HG03342 (cell line): ENCODE measurements around the gene ZNHIT2.

Experiments
- ATAC-seq: cut with Tn5 transposase; IDR thresholded peaks from one replicate; pipeline ENCODE4 v1.9.1; 2021; ENCODE audit warnings: mild to moderate bottlenecking, moderate library complexity; ENCODE audit not compliant: unreplicated experiment

Gene ZNHIT2

DNA sequence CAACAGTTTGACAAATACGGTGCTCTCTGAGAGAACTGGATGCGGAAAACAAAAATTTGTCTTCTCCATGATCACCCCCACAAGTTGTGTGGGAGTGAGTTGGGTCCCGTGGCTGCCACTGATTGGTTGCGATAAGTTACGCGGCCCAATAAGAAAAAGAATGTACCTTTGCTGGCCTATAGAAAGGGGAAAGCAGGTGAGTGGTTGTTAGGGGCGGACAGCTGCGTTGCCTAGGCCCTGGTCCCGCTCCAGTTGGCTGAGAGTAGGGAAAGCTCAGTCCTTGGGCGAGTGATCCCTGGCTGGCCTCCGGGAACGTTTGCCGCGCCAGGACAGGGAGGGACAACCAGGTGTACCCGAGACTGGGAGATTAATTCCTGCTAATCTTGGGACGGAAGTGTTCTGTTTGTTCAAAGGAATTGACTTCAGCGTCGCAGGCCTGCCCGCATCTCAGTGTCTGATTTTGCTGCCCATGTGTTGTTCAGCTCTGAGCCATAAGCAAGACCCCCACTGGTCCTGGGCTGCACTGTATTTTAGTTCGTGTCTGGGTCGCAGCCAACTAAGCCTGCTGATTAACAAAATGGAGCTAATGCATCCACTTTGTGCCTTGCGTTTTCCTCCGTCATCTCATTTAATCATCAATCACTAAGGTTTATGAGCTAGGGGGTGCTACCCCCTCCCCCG, 17.6 kb upstream of the ZNHIT2 start:
- ATAC-seq = peak; percentile 64

DNA sequence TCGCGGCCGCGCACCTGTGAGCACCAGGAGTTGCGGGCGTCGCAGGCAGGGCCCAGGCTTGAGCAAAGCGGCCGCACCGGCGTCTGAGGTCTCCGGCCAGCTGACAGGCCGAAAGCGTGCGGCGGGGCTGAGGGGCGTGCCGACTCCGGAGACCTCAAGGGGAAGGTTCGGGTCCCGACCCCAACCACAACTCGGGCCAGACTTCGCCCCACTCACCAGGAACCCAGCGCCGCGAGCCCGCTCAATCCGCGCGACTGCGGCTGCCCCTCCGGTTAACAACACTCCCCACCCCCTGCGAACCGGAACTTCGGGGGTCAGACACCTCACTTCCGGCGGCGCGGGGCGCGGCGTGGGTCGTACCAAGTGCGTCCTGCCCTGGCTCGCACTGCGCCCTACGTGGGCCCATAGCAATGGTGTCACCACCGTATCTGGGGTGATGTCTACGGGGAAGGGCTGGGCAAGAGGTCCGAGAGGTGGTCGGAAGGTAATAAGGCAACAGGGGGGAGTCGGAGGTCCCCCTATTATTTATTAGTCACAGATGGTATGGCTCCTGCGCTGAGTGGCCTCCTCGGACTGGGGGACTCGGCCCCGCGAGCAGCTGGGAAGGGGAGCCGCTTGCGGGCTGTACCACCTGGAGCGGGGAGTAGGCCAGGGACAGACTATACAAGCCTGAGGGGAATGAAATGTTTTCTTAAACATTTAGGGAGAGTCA, 16.9 kb upstream of the ZNHIT2 start, which contains the start of gene SYVN1:
TSS of gene SYVN1 (minus strand) at position 280 of the 712 bp plus-strand sequence. CDS start 918 bp downstream, outside the sequence.
- peak; percentile 46 for ATAC-seq

DNA sequence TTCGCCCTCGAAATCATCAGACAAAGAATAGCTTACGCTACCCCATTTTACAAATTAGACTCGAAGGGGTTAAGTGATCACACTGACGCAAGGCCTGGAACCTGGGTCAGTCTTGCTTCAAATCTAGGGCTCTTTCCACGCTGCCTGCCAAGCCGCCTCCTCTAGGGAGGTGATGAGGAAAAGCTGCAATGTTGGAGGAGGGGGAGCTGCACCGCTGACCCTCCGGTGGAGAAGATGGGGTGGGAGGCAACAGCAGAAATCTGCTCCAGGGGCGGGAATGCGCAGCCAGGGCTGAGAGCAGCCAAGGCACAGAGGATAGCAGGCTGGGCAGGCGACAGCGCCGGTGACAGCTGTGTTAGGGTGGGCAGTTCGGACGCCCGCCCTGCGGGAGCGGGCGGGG, 16.2 kb upstream of the ZNHIT2 start:
- ATAC-seq = no peak

DNA sequence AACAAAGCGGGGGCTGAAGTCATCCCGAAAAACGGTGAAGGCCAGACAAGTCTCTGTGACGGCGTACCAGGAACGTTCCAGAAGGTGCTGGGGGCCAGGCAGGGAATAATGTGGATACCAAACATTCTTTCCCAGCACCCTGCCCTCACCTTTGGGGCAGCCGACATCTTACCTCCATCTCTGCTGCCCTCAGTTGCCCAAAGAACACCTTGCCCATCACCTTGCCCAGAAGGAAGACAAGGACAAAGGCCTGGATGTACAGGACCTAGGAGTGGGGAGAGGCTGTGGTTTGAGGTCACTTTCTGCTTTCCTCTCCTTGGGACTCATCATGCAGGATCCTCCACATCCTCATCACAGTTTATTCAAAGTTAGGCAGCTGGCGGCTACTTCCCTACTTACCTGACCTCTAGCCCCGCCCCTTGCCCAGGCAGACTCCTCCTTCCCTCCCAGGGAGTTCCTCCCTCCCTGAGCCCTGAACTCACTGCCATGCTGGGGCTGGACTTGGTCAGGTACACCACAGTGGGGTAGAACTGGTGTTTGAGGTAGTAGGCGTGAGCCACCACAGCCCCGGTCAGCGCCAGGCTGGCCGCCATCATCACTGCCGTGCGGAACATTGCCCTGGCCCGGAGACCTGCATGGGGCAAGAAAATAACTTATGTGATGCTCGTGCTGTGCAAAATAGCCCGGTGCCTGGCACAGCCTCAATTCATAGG, 15.6 kb upstream of the ZNHIT2 start:
- ATAC-seq = no peak

DNA sequence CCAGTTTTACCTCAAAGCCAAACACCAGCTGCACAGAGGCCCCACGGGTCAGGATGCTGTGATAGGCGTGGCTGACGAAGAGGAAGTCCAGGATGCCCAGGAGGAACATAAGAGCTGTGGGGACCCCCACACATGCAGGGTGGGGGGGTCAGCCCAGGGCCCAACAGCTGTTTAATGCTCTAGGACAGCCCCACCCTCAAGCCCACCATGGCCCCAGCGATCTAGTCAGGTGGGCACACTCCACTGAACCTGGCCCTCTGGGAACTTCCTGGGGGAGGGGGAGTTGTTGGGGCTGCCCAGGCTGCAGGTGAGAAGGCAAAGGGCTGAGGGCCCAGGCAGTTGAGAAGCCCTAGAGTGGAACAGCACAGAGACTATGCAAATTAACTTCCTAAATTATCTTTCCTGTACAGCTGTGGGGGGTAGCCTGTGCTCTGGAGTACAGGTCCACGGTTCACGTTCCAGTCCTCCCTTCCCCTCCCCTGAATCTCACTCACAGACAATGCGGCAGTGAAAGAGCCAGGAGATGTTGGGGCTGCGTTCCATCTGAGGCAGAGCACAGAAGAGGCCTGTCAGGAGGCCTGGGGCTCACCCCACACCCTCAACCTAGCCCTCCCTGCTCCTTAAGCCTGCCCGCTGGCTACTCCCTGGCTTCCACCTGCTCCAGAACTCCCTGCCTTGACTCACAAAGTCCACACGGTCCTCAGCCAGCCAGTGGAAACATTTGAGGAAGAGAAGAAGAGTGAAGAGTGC, 14.9 kb upstream of the ZNHIT2 start:
- no peak for ATAC-seq

DNA sequence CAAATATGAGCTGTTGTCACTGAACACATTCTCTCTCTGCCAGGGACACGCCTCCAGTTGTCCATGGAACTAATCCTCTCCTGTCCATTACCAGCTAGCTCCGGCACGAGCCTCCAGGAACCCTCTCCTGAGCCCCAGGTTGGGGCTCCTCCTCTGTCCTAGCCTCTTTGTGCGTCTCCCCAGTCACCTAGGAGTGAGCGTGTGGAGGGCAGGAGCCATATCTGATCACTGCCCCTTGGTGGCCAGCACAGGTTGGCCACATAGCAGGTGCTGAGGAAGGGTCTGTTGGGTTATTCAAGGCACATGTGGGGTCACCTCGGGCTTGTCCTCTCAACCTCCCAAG, 14.4 kb upstream of the ZNHIT2 start:
- ATAC-seq = no peak

DNA sequence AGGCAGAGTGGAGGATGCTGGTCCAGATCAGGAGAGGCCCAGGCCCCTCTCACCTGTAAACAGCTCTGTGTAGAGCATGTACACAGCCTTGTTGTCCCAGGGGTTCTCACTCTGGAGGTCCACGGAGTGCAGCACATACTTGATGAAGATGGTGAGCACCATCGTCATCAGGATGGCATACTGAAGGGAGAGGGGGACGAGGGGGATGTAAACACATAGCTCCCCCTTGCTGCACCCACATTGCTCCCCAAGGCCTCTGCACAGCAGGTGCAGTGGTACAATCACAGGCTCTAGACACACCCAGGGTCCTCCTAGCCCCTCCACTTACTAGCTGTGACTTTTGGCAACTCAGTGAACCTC, 13.9 kb upstream of the ZNHIT2 start:
- ATAC-seq = no peak

DNA sequence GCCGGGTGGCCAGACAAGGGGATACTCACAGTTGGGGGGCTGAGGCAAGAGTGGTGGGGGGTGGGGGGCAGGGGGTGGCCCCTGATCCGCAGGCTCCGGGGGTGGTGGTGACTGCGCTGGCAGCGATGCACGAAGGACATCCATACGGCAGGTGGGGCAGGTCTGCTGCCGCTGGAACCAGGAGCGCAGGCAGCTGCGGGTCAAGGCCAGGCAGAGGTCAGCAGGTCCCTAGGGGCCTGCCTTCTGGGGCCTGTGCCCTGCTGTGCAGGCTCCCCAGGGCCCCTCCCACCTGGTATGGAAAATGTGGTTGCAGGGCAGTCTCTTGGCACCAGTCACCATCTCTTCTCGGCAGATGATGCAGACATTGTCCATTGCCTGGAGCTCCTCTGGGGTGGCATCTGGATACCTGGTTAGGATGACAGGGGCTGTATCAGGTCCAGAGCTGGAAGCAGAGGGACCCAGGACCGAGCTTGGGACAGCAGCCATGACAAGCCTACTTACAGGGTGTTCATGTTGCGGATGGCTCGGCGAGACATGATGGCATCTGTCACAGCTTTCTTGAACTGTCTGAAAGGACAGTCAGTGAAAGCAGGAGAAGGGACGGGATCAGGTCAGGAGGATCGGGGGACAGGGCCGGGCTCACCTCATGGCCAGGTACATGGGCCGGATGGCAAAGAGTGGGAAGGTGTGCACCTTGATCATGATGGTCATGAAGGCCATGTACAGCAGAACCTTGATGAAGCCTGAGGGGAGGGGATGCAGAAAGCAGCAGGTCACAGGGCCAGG, 13.3 kb upstream of the ZNHIT2 start:
- ATAC-seq = no peak

DNA sequence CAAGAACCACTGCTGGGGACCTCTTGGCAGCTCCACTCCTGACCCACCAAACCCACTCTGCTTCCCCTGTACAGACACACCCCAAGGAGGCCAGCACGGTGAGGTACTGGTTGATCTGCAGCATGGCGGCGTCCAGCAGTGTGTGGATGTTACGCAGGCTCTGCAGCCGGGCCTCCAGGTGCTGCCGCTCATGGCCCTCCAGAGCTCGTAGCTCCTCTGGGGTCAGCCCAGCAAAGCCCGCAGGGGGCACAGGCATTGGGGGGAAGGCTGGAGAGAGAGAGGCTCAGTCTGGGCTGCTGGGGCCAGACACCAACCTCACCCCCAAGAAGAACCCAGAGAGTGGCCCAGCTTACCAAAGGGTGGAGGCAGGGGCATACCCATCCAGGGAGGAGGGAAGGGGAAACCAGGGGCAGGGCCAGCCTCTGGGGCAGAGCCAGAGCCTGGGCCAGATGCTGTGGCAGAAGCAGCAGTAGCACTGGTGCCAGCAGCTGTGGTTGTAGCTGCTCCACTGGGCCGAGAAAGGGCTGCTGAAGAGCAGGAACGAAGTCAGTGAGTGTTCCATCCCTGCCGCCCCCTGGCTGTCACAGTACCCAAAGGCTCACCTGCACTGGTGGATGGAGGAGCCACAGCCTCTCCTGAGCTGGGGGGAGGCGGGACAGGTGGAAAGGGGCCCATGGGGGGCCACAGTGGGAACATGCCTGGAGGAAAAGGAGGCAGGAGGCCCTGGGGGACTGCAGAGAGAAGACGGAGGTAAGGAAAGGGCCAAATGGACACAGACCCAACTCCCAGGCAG, 12.3 kb upstream of the ZNHIT2 start:
- ATAC-seq = no peak

DNA sequence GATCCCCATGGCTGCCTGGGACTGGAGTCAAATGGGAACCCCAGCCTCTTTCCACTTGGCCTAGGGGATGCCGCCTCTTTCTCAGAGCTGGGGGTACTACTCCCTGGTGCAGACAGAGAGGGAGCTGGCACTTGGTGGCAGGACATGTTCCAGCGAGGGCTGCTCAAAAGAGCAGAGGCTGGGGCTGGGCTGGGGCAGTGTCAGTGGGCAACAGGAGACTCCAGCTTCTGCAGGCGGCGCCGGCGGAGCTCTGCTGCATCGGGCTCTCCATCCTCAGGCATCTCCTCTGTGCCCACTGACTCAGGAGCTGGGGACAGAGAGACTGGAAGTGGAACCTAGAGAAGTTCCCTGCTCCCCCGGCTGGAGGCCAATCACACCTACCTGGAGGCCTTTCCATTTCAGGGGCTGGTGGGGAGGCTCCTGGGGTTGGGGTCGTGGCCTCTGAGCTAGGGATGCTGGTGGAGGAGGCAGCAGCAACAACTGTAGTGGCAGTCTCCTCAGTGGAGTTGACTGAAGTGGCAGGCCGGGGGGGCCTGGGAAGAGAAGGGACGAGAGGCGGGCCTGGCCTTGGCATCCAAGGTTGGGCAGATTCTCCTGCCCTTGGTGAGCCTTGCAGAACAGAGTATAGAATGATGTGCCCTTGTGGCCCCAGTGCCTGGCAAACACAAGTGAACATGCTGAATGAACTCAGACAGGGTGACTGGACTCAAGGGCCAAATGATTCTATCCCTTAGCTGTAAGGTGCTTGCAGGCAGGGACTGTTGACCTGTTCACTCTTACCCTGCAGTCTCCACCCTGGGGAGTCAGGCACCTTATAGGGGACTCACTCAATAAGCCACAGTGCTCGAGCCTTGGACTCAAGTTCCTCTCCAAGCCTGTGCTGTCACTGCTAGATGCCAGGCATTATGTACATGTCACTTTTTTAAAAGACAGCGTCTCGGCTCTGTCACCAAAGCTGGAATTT, 11.0 kb upstream of the ZNHIT2 start:
- no peak for ATAC-seq

DNA sequence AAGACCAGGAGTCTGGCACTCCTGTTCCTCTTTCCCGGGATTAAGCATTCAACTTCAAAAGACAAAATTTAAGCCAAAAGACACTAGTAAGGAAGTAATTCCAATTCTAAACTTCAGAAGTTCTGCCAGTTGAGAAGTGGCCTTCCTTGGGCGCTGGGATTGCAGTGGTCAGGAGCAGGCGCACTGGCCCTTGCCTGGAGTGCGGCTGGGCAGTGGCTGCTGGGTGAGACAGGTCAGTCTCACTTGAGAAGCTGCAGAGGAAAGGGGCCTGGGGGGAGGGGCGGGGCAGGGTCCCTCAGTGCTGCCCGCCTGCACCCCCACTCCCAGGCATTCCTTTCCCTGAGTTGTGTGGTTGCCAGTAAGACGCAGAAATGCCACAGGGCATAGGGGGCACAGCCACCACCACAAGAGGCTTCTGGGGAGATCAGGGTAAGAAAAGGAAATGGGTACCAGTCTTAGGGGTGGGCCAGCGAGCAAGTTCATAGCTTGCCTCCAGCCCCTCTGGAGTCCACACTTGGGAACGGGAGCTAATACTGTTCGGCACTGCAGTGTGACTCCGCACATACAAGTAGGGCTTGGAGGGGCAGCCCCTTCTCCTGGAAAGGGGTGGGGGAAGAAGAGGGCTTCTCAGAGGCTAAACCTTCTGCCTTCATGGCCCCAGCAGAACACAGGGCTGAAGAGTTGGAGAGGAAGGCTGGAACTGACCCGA, 10.1 kb upstream of the ZNHIT2 start:
- no peak for ATAC-seq

DNA sequence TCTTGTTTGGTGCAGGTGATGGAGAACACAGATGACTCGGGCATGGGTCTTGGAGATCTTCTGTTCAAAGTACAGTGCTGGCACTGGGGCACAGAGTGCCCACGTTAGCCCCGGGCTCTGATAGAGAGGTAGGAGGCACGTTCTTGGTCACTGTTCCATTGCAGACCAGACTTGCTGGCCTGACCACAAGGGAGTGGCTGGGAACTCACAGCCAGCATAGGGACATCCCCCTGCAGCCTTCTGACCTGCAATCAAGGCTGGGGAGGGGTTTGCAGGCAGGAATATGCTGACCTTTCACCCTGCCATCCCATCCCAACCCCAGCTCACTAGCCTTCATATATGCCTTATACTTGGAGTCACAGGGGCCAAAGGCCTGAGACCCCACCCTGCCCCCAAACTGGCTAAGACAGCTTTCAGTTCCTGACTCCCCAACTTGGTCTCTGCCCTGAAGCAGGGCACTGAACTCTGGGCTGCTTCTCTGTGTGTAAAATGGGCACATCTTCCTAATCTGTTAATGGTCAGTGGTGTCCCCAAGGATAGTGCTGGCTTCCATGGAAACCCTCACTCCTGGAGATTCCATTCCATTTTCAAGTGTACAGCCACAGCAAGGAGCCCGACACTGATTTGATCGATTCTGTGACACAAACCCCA, 9.2 kb upstream of the ZNHIT2 start:
- no peak for ATAC-seq

DNA sequence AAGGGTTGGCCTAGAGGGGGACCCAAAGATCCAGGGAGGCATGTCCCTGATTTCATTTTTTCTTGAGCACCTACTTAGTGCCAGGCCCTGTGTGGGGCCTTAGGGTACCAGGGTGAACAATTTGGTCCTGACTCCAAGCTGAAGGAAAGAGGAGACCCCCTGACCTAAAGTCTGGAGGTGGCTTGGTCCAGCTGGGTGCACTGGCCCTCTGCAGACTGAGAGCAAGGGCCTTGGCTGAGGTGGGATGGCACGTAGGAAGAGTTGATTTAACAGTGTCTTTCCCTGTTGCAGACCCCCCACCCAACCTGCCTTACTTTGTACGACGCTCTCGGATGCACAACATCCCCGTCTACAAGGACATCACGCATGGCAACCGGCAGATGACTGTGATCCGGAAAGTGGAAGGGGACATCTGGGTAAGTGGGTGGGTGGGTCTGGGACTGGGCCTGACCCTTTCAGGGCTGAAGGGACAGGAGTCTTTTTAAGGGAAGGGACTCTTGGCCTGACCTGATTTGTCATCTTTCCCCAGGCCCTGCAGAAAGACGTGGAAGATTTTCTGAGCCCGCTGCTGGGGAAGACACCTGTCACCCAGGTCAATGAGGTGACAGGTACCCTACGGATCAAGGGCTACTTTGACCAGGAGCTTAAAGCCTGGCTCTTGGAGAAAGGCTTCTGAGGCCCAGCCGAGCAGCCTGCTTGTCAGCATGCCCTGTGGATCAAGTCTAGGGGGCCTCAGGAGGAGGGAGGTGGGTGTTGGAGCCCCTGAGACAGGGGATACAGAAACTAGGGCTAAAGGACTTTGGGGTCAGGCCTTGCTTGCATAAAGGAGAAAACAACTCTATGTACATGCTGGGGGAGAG, 7.9 kb upstream of the ZNHIT2 start:
- no peak for ATAC-seq

DNA sequence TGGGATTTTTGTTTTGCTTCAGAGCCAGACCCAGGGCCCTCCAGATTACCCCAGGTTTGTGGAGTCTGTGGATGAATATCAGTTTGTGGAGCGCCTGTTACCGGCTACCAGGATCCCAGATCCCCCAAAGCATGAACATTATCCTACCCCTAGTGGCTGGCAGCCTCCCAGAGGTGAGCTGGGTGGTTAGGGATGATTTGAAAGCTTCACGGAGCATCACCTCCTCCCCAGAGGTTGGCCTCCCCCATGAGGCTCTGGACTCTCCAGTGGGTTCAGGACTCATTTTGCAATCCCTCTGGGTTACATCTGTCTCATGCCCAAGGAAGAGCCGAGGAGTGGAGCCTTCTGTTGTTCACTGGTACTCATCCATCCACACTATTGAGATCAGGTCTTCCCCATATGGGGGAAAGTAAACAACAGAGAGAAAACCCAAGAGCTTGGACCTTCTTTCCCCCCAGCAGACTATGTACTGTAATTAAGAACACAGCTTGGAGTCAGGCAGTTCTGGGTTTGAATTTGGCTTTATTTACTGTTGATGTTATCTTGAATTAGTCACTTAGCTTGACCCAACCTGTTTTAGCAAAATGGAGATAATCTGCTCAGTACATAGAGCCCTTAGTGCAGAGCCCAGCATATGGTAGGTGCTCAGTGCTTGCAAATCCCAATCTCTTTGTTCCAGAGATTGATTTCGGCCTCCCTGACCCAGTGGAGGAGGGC, 7.1 kb upstream of the ZNHIT2 start:
- ATAC-seq = no peak

DNA sequence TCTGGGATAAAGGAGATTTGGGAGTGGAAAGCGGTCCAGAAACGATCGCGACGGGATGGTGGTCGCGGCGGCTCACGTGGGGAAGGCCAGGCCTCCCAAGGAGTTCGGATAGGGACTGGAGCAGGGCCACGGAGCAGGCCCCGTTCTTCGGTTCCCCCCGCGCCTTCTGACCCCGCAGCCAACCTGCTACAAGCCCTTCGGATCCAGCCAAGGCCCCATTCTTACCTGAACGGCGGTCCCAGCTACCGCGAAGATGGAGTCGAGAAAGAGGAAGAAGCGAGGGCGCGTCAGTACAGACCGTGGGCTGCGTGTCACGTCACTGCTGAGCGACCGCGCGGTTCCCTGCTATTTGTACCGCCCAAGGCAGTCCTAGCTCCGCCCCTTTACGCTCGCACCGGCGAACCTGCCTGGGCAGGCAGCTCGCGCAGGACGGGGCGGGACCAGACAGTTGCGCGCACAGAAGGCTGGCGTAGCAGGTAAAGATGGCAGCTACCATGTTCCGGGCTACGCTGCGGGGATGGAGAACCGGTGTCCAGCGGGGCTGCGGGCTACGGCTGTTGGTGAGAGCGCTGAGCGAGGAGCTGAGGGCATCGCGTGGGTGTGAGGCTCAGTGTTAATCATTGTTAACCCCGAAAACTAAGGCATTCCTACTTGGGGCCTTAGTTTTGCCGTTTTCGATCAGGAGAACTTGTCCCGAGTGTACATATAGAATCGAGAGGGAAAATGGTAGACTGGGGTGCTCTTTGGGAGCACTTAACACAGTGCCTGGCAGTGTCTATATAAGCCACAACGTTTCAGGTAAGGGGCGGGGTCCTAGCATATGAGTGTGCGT, 4.6 kb upstream of the ZNHIT2 start, which contains the start of the genes FAU and MRPL49:
TSS of gene FAU (minus strand) at position 270 of the 832 bp plus-strand sequence. CDS start 321 bp downstream, outside the sequence.
TSS of gene MRPL49 (plus strand) at position 457 of the 832 bp plus-strand sequence. CDS start at position 483, 26 bp downstream.
- peak; percentile 62 for ATAC-seq
